A204.1 (cell line): ENCODE results near the gene ARMC3.

ENCODE experiments used
- FAIRE-seq: peaks from 2 replicates; lab custom pipeline; 2012; peaks lifted over from hg19 to GRCh38; lab: Jason Lieb, UNC

ARMC3 gene

GRCh38 chr10:22997096-22997495 lies 69.2 kb downstream of the ARMC3 start:
- no peak for FAIRE-seq

GRCh38 chr10:22998091-22998490 lies 70.2 kb downstream of the ARMC3 start:
- FAIRE-seq = no peak

DNA sequence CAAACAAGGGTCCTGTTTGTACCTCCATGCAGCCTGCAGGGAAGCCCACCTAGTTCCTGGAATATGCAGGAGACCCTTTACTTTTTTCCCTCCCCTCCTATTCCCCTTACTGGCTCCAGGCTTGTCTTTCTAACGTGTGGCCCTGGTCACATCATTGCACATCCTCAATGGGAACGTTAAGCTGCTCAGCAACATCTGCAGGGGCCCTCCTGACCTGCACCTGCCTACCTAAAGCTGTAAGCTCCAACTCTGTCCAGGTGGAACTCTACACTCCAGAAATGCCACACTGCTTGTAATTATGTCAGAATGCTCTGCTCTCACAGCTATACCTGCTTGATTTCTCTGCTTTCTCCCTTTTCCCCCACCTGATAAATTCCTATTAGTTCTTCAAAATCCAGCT lies 72.1 kb downstream of the ARMC3 start:
- FAIRE-seq = no peak

GRCh38 chr10:23001901-23002516 lies 74.2 kb downstream of the ARMC3 start:
- FAIRE-seq = no peak

GRCh38 chr10:23005150-23005549 lies 77.3 kb downstream of the ARMC3 start:
- FAIRE-seq = no peak

DNA sequence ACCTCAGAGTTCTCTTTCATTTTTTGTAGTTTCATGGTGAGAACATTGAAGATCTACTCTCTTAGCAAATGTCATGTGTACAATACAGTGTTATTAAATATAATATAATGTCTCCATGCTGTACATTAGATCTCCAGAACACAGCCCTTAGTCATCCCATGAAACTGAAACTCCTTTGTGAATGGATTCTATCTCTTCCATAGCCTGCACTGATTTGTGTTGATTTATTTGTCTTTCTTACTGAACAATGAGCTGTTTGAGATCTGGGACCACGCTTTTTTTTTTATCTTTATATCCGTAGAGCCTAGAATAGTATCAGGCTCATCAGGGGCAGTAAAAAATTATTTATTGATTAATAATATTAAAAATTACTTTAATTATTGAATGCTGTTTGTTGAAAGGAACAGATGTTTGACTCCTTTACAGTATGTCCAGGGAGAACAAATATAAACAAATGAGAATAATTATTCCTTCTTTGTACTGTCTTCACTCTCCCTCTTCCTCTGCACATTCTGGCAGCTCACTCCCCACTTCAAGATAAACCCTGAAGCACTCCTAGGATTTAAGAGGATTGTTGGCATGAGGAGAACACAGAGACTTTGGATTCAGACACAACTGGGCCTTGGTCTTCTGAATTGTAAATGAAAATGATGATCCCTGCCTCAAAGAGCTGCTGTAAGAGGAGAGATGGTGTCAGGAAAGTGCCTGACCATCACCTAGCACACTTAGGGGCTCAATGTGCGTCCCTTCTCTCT lies 85.9 kb downstream of the ARMC3 start:
- FAIRE-seq = no peak

- FAIRE-seq = no peak
Measured at GRCh38 chr10:23015021-23015707, 87.3 kb downstream of the ARMC3 start.

DNA sequence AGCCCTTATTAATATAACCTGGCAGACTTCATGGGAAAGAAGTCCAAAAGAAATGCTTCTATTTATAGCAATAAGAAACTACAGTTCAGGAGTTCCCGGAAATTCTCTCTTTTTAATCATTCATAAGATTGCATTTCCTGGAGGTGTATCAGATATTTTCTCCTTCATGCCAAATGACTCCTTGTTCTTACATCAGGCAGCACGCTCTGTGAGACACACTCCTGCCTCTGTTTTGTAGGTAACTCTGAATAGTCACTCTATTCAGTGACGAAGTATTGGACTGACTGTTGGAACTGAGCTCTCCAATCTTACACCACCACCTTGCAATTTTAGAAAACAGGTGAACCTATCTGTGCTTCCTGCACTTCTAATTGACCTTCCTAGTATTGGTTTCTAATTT lies 88.8 kb downstream of the ARMC3 start:
- FAIRE-seq = no peak

DNA sequence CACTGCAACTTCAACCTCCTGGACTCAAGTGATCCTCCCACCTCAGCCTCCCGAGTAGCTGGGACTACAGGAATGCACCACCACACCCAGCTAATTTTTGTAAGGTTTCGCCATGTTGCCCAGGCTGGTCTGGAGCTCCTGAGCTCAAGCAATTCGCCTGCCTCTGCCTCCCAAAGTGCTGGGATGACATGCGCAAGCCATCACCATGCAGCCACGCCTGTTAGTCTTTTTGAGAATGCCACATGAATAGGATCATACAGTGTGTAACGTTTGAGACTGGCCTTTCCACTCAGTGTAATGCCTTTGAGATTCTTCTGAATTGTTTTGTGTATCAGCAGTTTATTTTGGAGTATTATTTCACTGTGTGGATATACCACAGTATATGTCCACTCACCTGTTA lies 91.8 kb downstream of the ARMC3 start:
- no peak for FAIRE-seq

GRCh38 chr10:23021430-23021829 lies 93.6 kb downstream of the ARMC3 start:
- no peak for FAIRE-seq

GRCh38 chr10:23024002-23024401 lies 96.1 kb downstream of the ARMC3 start:
- FAIRE-seq = no peak

GRCh38 chr10:23031318-23031717 lies 103.5 kb downstream of the ARMC3 start:
- FAIRE-seq = no peak

GRCh38 chr10:23034790-23035189 lies 106.9 kb downstream of the ARMC3 start:
- FAIRE-seq = no peak

DNA sequence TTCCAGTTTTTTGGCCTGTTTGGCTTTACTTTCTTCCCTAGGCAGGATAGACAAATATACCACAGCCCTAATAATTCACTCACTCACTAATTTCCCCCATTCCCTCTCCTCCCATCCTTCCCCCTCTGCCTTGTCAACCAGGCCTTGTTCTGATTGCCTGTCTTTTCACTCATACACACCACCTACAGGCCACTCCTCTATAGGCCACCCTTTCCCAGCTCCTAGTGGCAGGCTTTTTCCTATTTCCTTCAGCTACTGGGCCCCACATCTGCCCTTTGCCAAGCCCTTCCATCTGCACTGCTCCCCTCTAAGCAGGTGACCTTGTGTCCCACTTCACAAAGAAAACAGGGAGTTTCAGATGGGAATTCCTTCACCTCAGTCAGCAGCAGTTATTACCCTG lies 107.7 kb downstream of the ARMC3 start:
- no peak for FAIRE-seq

DNA sequence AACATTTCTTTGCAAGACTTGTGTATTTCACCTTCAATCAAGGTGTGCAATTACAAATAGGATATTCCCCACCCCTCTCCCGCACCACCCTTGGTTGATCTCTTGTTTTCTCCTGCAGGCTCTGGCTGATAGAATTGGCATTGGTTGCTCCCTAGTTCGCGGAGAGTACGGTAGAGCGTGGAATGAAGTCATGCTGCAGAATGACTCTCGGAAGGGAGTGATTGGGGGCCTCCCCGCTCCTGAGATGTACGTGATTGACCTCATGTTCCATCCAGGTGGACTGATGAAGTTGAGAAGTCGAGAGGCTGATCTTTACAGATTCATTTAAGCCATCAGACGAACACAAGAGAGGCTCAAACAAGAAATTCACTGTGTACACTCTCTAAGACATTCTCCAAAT lies 109.3 kb downstream of the ARMC3 start:
- no peak for FAIRE-seq

- no peak for FAIRE-seq
Measured at GRCh38 chr10:23037561-23037960, 109.7 kb downstream of the ARMC3 start.

DNA sequence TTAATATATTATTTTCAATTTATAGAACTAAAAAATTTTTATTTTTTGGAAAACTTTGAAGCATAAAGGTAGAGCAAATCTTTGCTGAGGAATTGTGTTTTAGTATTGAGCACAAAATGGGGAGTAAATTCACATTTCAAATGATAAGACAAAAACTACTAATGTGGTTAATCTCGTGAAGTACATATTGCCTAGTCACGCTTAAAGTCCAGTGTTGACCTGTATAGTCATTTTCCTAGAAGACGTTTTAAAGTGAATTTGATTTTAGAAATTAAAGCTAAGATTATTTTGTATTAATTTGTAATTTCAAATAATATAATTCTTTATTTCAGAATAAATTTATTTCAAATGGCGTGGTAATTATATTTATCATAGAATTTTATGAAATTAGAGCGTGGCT lies 110.3 kb downstream of the ARMC3 start:
- FAIRE-seq = no peak

DNA sequence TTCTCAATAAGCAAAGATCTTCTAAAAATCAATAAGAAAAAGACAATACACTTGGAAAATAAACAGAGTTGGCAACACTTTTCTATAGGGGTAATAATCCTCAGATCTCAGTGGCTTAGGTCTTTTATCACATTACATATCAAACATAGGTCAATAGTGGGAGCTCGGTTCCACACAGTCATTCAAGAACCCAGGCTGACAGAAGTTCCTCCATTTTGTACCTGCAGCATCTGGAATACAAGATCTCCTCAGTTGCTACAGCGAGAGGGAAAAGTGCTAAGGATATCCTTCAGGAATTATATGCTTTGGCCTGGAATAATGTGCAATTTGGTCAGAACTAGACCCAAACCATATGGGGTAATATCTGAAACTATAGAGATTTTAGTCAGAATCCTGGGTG lies 112.1 kb downstream of the ARMC3 start:
- no peak for FAIRE-seq

GRCh38 chr10:23046027-23046426 lies 118.2 kb downstream of the ARMC3 start:
- no peak for FAIRE-seq

- FAIRE-seq = no peak
Measured at GRCh38 chr10:23047201-23048050, 119.6 kb downstream of the ARMC3 start.

GRCh38 chr10:23048191-23048590 lies 120.3 kb downstream of the ARMC3 start:
- FAIRE-seq = no peak

DNA sequence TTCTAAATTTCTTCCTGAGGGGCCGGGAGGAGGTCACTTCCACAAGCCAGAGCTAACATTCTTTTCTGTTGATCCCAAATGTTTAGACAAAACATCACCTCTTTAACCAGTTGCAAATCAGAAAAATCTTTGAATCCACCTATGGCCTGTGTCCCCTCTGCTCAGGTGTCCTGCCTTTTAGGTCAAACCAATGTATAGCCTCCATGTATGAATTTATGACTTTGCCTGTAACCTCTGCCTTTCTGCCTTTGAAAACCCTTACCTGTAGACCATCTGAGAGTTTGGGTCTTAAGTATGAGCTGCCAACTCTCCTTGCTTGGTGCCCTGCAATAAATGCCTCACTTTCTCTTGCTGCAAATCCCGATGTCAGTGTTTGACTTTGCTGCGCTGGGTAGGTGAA lies 123.4 kb downstream of the ARMC3 start:
- FAIRE-seq = no peak

DNA sequence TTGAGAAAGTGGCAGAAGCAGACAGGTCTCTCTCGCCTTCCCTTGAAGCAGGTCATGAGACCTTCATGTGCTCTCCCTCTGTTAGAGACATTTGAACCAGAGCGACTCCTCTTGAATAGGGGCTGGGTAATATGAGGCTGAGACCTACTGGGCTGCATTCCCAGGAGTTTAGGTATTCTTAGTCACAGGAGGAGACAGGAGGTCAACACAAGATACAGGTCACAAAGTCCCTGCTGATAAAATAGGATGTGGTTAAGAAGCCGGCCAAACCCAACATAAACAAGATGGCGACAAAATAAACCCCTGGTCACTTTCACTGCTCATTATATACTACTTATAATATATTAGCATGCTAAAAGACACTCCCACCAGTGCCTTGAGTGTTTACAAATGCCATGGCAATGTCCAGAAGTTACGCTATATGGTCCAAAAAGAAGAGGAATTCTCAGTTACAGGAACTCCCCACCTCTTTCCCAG lies 124.0 kb downstream of the ARMC3 start:
- no peak for FAIRE-seq
